Activated CD4-positive, alpha-beta T cell treated with anti-CD3 and anti-CD28 coated beads, Interleukin-2, amount 50 U/mL, for 16 hours (primary cell): ENCODE data around the gene DIP2C.
"Not testable (repeated sequence)": the region's sequence is repeated elsewhere in the genome, so short reads cannot be mapped to it uniquely, and the experiment has no call there.

Experiments
- DNase-seq: peaks from one replicate; pipeline ENCODE4 v3.0.0-alpha.2; 2020

DIP2C gene

DNA sequence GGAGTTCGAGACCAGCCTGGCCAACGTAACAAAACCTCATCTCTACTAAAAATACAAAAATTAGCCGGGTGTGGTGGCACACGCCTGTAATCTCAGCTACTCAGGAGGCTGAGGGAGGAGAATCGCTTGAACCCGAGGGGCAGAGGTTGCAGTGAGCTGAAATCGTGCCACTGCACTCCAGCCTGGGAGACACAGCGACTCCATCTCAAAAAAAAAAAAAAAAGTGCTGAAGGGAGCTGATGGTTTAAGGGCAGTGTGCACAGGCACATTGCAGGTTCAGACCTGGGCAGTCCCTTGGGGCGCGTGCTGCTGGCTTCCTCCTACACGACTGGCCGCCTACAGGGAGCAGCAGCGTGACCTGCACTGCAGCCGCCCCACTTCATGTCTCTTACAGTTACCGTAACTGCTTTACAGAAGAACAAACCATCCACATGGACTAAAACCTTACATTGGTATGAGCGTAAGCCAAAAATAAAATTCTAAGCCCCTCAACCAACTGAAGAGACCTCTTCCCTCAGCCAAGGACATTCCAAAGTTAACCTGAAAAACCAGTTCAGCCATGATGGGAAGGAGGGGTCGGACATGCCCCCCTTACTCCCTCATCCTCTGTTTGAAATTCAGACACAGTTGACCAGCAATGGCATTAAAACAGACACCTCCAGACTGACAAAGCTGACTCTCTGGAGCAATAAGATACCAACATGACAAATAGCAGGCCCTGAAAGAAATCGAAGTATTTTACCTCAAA is 292.0 kb downstream of the DIP2C start:
- no peak for DNase-seq

- no peak for DNase-seq
Measured at GRCh38 chr10:396535-397220, 292.8 kb downstream of the DIP2C start.

GRCh38 chr10:396107-396506 is 293.4 kb downstream of the DIP2C start:
- no peak for DNase-seq

DNA sequence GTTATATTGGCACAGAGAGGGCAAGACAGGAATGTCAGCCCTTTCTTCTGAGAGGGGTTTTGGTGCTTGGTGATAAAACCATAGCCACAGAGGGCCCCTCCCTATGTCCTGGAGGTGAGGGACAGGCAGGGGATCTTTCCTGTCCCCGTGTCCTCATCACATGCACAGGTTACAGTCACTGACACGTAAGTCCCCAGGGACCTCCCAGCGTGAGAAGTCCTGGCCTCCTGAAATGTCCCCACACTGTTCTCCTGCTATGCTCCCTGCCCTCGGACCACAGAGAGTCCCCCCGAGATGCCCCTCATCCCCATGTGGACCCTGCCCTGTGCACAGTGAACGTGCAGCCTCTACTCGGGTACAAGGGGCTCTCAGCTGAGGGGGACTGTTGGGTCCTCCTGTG is 293.8 kb downstream of the DIP2C start:
- no peak for DNase-seq

DNA sequence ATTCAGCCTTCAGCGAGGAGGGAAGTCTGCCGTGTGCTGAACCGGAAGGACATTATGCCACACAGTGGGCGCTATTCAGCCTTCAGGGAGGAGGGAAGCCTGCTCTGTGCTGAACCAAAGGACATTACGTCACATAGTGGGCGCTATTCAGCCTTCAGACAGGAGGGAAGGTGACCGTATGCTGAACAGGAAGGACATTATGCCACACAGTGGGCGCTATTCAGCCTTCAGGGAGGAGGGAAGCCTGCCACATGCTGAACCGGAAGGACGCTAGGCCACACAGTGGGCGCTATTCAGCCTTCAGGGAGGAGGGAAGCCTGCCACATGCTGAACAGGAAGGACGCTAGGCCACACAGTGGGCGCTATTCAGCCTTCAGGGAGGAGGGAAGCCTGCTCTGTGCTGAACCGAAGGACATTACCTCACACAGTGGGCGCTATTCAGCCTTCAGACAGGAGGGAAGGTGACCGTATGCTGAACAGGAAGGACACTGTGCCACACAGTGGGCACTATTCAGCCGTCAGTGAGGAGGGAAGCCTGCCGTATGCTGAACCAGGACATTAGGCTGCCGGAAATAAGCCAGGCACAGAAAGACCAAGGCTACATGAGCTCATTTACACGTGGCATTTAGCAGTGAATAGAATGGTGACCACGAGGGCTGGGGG is 294.9 kb downstream of the DIP2C start:
- not testable (repeated sequence) for DNase-seq

GRCh38 chr10:393787-394438 is 295.6 kb downstream of the DIP2C start:
- no peak for DNase-seq

DNA sequence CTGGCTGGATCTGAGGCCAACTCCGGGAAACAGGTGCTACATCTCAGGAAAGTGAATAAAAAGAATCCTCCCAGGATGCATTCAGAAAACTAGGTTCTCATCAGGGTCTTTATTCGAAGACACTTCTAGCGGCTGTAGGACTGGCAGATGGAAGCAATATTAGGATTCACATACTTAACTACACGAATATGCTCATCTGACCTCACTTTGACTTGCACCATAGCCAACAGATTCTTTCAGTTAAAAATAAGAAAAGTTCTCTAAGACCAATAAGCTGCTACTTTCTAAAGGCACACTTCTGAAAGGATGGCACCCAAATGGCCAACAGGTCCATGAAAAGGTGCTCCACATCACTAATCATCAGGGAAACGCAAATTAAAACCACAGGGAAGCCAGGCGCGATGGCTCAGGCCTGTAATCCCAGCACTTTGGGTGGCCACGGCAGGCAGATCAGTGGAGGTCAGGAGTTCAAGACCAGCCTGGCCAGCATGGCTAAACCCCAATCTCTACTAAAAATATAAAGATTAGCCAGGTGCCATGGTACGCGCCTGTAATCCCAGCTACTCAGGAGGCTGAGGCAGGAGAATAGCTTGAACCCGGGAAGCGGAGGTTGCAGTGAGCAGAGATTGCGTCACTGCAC is 296.2 kb downstream of the DIP2C start:
- DNase-seq: no peak

DNA sequence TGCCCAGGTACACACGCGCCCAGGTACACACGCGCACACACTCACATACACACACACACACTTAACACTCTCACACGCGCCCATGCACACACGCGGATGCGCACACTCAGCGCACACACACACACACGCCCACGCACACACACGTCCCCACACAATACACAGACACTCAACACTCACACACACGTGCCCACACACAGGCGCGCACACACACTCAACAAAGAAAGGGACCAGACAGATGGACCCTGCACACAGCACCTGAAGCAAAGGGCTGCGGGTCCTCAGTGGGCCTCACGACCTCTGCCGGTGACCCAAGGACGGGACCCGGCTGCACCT is 296.8 kb downstream of the DIP2C start:
- no peak for DNase-seq

DNA sequence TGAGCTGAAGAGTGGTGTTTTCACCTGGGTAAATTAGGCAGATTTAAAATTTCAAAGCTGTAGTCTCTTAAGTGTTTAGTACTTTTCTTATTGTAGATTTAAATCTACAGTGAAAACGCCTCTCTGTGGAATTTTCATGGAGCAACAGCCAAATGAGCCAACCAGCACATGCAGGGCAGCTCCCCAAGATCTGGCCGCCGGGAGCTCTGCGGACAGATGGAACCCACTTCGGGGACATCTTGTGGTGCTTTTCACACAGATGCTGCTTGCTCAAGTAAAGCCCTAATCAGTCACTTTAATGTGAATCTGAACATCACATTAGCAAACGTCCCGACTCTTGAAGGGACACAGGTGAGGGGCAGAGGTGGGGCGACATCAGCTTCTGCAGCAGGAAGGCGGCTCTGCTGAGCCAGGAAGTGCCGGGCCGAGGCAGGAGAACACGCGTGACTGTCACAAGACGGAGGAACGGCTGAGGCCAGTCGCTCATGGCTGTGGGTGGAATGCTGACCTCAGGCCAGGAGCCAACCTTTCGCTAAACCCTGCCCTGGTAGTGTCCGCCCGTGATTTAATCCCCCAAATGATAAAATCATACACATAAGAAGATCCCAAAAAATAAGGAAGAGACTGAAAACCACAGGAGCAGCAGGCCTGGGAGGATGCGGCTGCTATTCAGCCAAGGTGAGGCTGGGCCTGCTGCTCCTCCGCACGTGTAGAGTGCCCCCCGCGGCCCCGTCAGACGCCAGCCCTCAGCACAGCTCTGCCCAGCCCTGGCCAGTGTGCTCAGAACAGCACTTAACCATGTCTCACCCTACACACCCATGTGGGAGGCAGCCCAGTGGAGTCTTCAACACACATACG is 297.4 kb downstream of the DIP2C start:
- DNase-seq: no peak

GRCh38 chr10:391305-391704 is 298.2 kb downstream of the DIP2C start:
- no peak for DNase-seq

DNA sequence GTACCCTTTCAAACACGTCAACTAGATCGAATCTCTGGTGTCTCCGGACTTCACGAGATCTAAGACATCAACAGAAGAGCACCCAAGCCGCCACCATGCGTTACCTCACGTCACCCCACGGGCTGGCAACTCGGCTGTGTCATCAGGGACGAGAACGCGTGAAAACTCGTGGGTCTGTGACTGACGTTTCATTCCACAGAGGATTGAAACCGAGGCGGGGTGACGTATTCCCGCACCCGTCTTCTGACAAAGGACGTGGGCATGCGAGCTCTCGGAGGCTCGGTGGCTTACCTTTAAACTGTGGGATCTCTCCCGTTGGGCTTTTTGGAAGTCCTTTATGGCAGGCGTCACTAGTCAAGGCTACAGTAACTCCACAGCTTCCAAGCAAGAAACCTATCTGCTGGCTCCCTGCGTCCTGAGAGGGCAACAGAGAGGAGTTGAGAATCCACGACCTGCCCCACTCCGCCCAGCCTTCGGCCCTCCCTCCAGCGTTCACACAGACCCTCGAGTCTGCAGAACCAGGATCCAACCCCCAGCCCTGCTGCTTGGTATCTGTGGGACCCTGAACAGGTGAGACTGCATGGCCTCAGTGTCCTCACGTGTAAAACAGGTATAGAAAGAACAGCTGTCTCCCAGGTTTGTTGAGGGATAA is 298.9 kb downstream of the DIP2C start:
- DNase-seq: no peak

GRCh38 chr10:389836-390448 is 299.5 kb downstream of the DIP2C start:
- DNase-seq: no peak

DNA sequence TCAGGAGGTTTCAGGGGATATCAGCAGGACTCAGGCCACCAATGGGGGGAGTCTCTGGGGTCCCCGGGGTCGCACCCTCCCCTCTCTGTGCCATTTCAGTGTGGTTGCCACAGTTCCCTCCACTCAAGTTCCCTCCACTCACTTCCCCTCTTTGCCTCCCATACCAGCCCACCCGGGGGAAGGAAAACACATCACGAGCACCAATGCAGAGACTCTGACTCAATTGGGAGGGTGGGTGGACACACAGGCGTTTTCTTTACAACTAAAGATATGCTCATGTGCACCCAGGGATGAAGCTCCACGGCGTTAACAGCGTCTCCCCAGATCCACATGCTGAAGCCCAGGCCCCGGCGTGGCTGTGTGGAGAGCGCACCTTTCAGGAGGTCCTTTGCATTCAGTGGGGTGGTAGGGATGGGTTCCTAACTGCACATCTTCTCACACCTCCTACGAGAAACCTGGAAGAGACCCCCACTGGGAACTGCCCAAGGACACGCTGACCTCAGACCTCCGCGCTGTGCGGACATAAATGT is 300.1 kb downstream of the DIP2C start:
- DNase-seq: no peak

DNA sequence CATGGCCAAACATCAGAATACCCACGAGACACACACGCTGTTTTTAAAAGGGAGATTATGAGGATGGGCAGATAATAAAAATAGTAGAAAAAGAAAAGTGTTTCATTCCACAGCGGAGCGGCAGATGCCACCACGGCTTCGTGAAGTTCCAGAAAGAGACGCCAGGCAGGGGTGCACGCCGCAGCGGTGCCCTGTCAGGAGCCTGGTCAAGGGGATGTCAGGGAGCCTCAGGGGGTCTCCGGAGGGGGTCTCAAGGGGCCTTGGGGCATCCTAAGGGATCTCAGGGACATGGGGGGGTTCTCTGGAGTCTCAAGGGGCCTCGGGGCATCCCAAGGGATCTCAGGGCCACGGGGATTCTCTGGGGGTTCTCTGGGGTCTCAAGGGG is 300.8 kb downstream of the DIP2C start:
- DNase-seq: no peak

DNA sequence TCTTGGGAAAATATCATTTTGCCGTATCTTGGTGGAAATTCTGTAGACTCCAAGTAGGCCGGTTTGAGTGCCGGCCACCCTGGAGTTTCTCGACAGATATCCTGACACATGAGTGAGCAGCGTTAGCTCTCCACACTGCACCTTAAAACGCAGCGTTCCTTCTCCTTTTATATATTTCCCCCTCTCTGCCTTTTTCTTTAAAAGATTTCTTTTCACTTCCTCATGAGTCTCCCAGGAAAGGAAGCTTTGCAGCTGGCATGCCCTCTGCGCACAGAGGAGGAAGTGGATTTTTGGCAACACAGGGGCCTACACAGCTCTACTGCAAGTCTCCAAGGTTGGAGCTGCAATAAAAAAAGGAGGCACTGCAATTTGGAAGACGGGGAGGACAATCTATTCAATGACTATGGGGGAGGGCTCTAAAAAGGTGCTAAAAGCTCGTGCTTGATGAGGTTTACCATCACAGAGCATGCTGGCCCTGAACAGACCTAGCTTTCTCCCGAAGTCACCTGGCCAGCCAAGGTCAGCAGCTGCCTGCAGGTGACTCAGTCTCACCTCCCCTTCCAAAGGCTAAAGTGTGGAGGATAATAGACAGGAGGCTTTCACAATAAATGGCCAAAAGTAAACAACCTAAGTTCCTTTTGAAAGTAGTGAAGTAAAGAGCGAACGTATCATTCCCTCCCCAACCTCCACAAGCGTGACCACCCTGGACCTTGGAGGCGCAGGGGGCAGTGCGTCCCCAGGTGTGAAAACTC is 301.4 kb downstream of the DIP2C start:
- no peak for DNase-seq

GRCh38 chr10:387593-387891 is 301.9 kb downstream of the DIP2C start:
- no peak for DNase-seq

- no peak for DNase-seq
Measured at GRCh38 chr10:386771-387592, 302.5 kb downstream of the DIP2C start.

DNA sequence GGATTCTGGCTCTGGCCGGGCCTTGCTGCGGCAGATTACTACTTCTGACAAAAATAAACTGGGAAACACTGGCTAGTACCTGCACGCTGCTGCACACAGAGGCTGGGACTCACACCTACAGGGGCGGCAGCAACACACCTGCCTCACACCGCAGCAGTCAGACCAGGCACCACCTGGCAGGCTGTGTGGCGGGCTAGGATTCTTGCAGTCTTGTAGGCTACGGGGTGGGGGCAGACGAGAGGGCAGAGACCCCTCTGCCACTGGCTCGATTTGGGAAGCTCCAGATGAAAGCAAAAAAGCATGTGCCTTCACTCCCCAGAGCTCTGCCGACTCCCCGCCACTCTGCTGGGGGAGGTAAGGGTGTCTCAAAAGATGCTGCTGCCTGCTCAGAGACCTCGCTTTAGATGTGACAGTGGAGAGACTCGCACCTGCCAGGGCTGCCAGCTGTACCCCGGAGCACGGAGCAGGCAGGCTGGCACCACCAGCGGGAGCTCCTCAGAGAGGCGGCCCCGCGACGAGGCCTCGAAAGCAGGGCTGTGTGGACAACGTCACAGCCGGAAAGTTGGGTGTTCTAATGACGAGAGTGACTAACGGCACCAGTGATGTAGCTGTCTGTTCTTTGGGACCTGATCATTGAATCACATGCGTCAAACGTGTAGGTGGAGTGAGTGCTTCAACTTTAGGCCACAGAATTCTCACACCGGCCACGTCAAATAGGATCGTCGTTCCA is 303.7 kb downstream of the DIP2C start:
- no peak for DNase-seq
